Measurements from ENCODE around the gene MAS1L. TPM values are rescaled to one million over a fixed set of nuclear protein-coding genes. Genes with fewer than 3 reads are reported as not detected.
"Not testable (repeated sequence)": the region's sequence is repeated elsewhere in the genome, so short reads cannot be mapped to it uniquely, and the experiment has no call there.

MAS1L gene
- total and polyA plus RNA-seq, 2 donors, result 0.32 TPM; not detected in 1

- Histone ChIP-seq H3K36me3 (ENCODE audit: insufficient read depth) (no peaks in the 10 kb centered on the region), H3K4me1 (ENCODE audit: insufficient read depth) (no peaks in the 10 kb centered on the region), H3K4me3 (ENCODE audit: low read depth, low read length) (no peak overlapping the region), H3K27ac (ENCODE audit: low read depth) (no peak overlapping the region)
- 74% methylated on average over 3 of the region's 3 CpGs for WGBS
- no peak for DNase-seq (ENCODE audit: extremely low spot score)
Measured at GRCh38 chr6:29451471-29452193, 36.1 kb downstream of the MAS1L start.

DNA sequence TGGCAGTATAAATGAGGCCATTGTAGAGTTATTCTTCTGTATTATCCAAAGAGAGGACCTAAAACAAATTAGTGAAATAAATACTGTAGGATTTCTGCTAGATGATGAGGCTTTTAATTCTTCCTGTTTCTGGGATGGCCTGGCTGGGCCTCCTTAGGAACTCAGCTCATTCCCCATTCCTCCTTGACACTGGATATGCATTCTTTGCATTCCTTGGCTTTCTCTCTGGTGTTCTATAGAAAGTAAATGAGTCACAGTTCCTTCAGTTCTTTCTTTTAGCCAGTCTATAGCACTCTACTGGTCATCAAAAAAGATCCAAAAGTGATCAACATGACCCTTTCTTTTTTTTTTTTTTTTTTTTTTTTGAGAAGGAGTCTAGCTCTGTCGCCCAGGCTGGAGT lies 40.1 kb downstream of the MAS1L start:
- H3K4me3 ChIP-seq (ENCODE audit: low read depth, low read length), result no peak overlapping the region
- H3K4me1 ChIP-seq (ENCODE audit: insufficient read depth), result no peaks in the 10 kb centered on the region
- no peaks in the 10 kb centered on the region for H3K36me3 ChIP-seq (ENCODE audit: insufficient read depth)
- DNase-seq (ENCODE audit: extremely low spot score), result no peak
- 80% methylated on average over 1 of the region's 1 CpG for WGBS
- no peak overlapping the region for H3K27ac ChIP-seq (ENCODE audit: low read depth)

- not testable (repeated sequence) for DNase-seq (ENCODE audit: extremely low spot score); H3K4me1 ChIP-seq (ENCODE audit: insufficient read depth); H3K4me3 ChIP-seq (ENCODE audit: low read depth, low read length); H3K27ac ChIP-seq (ENCODE audit: low read depth); H3K36me3 ChIP-seq (ENCODE audit: insufficient read depth)
- WGBS, result 75% methylated on average over 1 of the region's 1 CpG
Measured at GRCh38 chr6:29444031-29444430, 43.7 kb downstream of the MAS1L start.

DNA sequence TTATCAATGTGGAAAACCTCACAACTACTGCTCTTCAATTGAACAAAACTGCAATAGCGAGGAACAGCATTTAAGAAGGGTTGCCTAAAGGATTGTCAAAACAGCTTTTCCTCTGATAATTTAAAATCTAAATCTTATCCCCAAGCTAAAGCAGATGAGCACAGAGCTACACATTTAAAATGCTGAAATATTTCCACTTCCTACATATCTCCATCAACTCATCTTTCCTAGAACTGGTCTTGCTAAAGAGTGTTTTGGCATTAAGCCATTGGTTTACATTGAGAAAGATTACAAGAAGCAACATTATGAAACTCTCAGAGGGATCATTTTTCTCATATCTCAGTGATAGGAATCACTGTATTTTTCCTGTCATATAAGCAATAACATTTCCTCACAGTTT lies 45.0 kb downstream of the MAS1L start:
- WGBS, result 61% methylated on average over 1 of the region's 1 CpG
- no peak overlapping the region for H3K27ac ChIP-seq (ENCODE audit: low read depth)
- no peaks in the 10 kb centered on the region for H3K4me1 ChIP-seq (ENCODE audit: insufficient read depth)
- DNase-seq (ENCODE audit: extremely low spot score), result no peak
- no peak overlapping the region for H3K4me3 ChIP-seq (ENCODE audit: low read depth, low read length)
- H3K36me3 ChIP-seq (ENCODE audit: insufficient read depth), result no peaks in the 10 kb centered on the region

DNA sequence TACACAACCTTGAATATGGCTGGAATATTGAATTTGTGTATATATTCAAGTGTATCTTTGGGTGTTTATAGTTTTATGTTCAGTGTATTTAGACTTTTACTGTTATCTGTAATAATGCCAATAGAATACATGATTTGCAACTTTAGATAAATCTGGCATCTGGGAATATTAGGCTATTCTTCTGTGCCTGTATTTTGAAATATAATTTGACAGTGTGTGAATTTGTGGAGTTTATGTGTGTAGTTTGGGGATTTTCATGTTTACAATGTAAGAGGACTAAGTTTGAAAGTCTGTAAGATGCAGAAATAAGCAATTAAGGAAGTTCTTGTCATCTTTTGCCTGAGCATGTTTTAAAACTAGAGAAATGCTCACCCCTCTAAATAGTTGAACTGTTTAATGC lies 48.8 kb downstream of the MAS1L start, which contains the start of gene OR10C1:
OR10C1 (plus strand) TSS at position 301 of the 400 bp plus-strand sequence. CDS start 710 bp downstream, outside the sequence.
- Histone ChIP-seq H3K36me3 (ENCODE audit: insufficient read depth) (no peaks in the 10 kb centered on the region), H3K27ac (ENCODE audit: low read depth) (no peak within 1 kb of the TSS), H3K4me3 (ENCODE audit: low read depth, low read length) (no peak within 1 kb of the TSS), H3K4me1 (ENCODE audit: insufficient read depth) (no peaks in the 10 kb centered on the region)
- no peak for DNase-seq (ENCODE audit: extremely low spot score)

GRCh38 chr6:29436730-29437129 lies 51.0 kb downstream of the MAS1L start:
- H3K4me1 ChIP-seq (ENCODE audit: insufficient read depth); H3K4me3 ChIP-seq (ENCODE audit: low read depth, low read length); H3K27ac ChIP-seq (ENCODE audit: low read depth); H3K36me3 ChIP-seq (ENCODE audit: insufficient read depth); DNase-seq (ENCODE audit: extremely low spot score): not testable (repeated sequence)
- 74% methylated on average over 18 of the region's 18 CpGs for WGBS

Other genes with a start within 250 kb of the MAS1L start
- gene OR14J1, start 186.3 kb downstream of the MAS1L start, total RNA-seq, result not detected
- not detected for gene OR14J1, start 186.3 kb downstream of the MAS1L start, polyA plus RNA-seq
- gene OR5V1, start 119.1 kb downstream of the MAS1L start, total RNA-seq, result not detected
- gene OR5V1, start 119.1 kb downstream of the MAS1L start, polyA plus RNA-seq, result not detected
- gene OR12D3, start 112.7 kb downstream of the MAS1L start, total RNA-seq, result not detected
- gene OR12D3, start 112.7 kb downstream of the MAS1L start, polyA plus RNA-seq, result not detected
- gene OR12D2, start 92.3 kb downstream of the MAS1L start, total RNA-seq, result not detected
- not detected for gene OR12D2, start 92.3 kb downstream of the MAS1L start, polyA plus RNA-seq
- gene OR12D1, start 73.0 kb downstream of the MAS1L start, total RNA-seq, result not detected
- gene OR12D1, start 73.0 kb downstream of the MAS1L start, polyA plus RNA-seq, result not detected
- not detected for gene OR10C1, start 48.6 kb downstream of the MAS1L start, total RNA-seq
- not detected for gene OR10C1, start 48.6 kb downstream of the MAS1L start, polyA plus RNA-seq
- not detected for gene OR11A1, start 30.9 kb downstream of the MAS1L start, total RNA-seq
- not detected for gene OR11A1, start 30.9 kb downstream of the MAS1L start, polyA plus RNA-seq
- gene OR2H1, start 30.8 kb downstream of the MAS1L start, total RNA-seq, result not detected
- not detected for gene OR2H1, start 30.8 kb downstream of the MAS1L start, polyA plus RNA-seq
- 2.1 TPM for gene UBD, start 71.8 kb upstream of the MAS1L start, total RNA-seq
- gene UBD, start 71.8 kb upstream of the MAS1L start, polyA plus RNA-seq, result 2.9 TPM
- gene OR2H2, start 97.2 kb upstream of the MAS1L start, total RNA-seq, result not detected
- gene OR2H2, start 97.2 kb upstream of the MAS1L start, polyA plus RNA-seq, result not detected
- 39.1 TPM for gene GABBR1, start 145.2 kb upstream of the MAS1L start, total RNA-seq
- 39.4 TPM for gene GABBR1, start 145.2 kb upstream of the MAS1L start, polyA plus RNA-seq
- gene MOG, start 169.1 kb upstream of the MAS1L start, total RNA-seq, result not detected
- not detected for gene MOG, start 169.1 kb upstream of the MAS1L start, polyA plus RNA-seq
- not detected for gene ZFP57, start 193.2 kb upstream of the MAS1L start, total RNA-seq
- gene ZFP57, start 193.2 kb upstream of the MAS1L start, polyA plus RNA-seq, result not detected
- 12.5 TPM for gene HLA-F, start 235.5 kb upstream of the MAS1L start, total RNA-seq
- gene HLA-F, start 235.5 kb upstream of the MAS1L start, polyA plus RNA-seq, result 100 TPM

All from urinary bladder (tissue), 4 donors.